Heart left ventricle (tissue), 13 donors: ENCODE data around the gene CNKSR1.

Source experiments
- POLR2A ChIP-seq, 2 donors: fragments of 450-650 bp; IDR thresholded peaks; one replicate each; pipeline ENCODE4 v1.6.1; 2017; ENCODE audit warnings: antibody characterized with exemption in 2 of 2, mild to moderate bottlenecking in 2 of 2, moderate library complexity in 2 of 2
- TF ChIP-seq, protein P1 (sequence below), 12 donors: fragments of 200-600 bp; sonication (generic) in 4 of 12; IDR thresholded peaks; one replicate each; pipeline versions ENCODE4 v1.5.0 to v1.8.0; 2018 to 2022; ENCODE audit warnings: antibody characterized with exemption in 12 of 12, mild to moderate bottlenecking in 5 of 12
- donor health status: ischemic (EF 13 %, LVEDD 7.1; RV severe dilation, severe dysfunction).
- donor health status: DM: no; HTN: yes; CAD: no.
- donor health status: DM: no; HTN: no; CAD: no.
- donor health status: ischemic (EF 25% LVEDD 6.9; RV normal size, moderate dysfunction).
- donor health status: ischemic (EF 25% LVEDD 5.7; RV mildly dilated, moderate dysfunction).
- donor health status: ischemic (EF 35%, LVEDD 5.7; RV mildly dilated, moderate dysfunction).
- donor health status: nonischemic (EF 11% LVEDD 7.7; RV severe dilation, severe dysfunction).
- donor health status: DM: yes; HTN: yes; CAD: no.
- donor health status: PGD.
- donor health status: ischemic (EF 29% LVEDD 5.4; RV normal size, mild dysfunction).
- donor health status: nonischemic (EF 23%, LVEDD 6.1; RV moderate dilation, normal function).

DNA sequence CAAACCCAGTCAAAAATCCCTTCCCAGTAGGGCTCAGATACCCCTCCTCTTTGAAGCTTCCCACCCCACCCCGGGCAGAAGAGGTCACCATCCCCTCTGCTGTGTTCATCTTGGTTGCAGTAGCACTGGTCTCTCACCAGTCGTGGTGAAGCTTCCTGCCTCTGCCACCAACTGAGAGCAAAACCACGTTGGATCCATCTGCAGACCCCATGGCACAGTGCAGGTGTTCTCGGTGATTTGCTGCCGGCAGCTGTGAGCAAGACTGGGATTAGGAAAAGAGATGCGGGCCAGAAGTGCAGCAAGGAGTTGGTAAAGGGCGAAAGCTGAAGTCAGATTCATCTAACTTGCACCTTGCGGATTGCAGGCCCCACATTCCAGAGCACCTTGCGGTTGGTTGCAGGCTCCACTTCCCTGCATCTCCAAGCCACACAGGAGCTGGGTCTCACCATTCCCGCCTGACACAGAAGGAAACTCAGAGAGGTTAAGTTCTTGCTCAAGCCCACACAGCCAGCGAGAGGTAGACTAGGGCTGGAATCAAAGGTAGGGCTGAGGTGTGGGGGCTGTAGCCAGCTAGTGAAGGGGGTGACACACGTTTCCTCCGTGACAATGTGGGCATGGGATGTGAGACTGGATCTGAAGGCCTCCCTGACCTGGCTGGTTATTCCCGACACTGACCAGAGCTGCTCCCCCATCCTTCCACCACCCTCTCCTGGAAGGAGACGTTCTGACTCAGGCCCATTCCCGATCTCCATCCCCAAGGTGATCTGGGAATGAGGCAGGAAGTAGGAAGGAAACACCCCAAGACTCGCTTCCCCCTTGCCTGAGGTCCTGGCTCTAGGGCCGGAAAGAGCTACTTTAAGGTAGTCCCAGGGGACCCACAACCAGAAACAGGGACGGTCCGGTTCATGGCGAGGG, 21.7 kb upstream of the CNKSR1 start:
- TF ChIP-seq, protein P1, sequence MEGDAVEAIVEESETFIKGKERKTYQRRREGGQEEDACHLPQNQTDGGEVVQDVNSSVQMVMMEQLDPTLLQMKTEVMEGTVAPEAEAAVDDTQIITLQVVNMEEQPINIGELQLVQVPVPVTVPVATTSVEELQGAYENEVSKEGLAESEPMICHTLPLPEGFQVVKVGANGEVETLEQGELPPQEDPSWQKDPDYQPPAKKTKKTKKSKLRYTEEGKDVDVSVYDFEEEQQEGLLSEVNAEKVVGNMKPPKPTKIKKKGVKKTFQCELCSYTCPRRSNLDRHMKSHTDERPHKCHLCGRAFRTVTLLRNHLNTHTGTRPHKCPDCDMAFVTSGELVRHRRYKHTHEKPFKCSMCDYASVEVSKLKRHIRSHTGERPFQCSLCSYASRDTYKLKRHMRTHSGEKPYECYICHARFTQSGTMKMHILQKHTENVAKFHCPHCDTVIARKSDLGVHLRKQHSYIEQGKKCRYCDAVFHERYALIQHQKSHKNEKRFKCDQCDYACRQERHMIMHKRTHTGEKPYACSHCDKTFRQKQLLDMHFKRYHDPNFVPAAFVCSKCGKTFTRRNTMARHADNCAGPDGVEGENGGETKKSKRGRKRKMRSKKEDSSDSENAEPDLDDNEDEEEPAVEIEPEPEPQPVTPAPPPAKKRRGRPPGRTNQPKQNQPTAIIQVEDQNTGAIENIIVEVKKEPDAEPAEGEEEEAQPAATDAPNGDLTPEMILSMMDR (IDR thresholded peaks at IDR 0.05), result no peak
- TF ChIP-seq POLR2A (IDR thresholded peaks at IDR 0.05), result peak in 1 of 2 donors; percentile 8
